ENCODE results near the gene ZGPAT. TPM values are rescaled to one million over a fixed set of nuclear protein-coding genes. Genes with fewer than 3 reads are reported as not detected.

The ZGPAT gene
- total and polyA plus RNA-seq, 2 donors (not counting 3 experiments of a cell fraction or from before 2014, with no cell fraction given) = 23.1 to 29.3 TPM

DNA sequence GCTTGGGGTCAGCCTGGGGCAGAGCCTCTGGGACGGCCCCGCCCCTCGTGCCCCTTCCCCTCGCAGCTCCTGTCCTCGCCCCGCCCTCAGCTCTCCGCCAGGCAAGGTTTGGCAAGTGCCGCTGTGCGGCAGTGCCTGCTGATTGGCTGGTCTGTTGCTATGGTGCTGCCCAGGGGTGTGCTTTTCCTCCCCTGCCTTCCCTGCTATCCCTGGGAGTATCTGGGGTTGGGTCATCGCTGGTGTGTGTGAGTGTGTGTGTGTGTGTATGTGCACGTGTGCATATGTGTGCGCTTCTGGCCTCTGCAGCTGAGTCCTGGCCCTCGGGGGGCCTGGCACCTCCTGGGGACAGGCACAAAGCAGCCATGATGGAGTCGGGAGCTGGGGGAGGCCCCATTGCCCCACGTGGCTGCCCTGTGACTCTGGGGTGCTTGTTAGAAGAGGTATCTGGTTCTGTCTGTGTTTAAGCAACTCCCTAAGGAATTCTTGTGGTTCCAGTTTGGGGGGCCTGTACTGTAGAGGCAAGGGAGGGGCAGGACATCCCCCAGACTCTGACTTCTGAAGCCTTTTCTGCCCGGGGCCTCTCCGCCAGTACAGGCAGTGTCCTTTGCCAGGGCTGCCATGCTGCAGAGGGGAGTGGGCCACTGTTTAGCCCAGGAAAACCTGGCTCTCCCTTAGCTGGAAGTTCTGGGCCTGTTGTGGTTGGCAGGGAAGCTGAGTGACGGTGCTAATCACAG, 42.8 kb upstream of the ZGPAT start:
- peaks cover 10% of the 10 kb centered on the region for H3K79me2 ChIP-seq (ENCODE audit: control insufficient read depth, insufficient read depth, low read length)
- intact Hi-C loops (cut with micrococcal nuclease) = no loop called here
- H3K27me3 ChIP-seq (ENCODE audit: control insufficient read depth in 2 of 2, insufficient read depth in 2 of 2, low read length in 2 of 2) = no peaks in the 10 kb centered on the region

DNA sequence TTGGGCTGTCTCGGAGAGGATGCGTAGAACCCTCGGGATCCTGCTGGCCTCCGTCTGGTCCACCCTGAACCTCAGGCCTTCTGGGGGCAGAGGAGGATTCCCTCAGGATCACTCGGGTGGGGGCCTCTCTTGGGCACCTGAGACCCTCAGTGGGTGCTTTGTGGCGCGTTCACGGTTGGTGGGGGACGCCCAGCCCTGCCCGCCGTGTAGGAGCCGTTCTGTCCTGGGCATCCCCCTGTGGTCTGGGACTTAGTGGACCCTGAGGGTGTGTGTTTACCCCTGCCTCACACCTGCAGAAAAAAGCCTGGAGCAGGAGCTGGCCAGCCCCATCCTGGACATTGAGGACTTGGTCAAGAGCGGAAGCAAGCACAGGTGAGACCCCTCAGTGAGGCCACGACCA, 42.1 kb upstream of the ZGPAT start:
- no TSS peak for BruUV-seq (replicated peaks)
- H4K20me1 ChIP-seq (replicated peaks; ENCODE audit: control insufficient read depth, extremely low read depth, insufficient read depth, low read length) = no peaks in the 10 kb centered on the region
- no peak overlapping the region for H3K9ac ChIP-seq (replicated peaks; ENCODE audit: extremely low read depth, insufficient read depth, low read length)
- no peak overlapping the region for H2AFZ ChIP-seq (ENCODE audit: low read depth, low read length)
- no peak overlapping the region for H3K4me3 ChIP-seq (replicated peaks in 1 of 3; ENCODE audit: insufficient read depth in 1 of 3, low read depth in 1 of 3, low read length in 3 of 3)
- no peaks in the 10 kb centered on the region for H3K9me3 ChIP-seq (replicated peaks; ENCODE audit: control insufficient read depth, insufficient read depth, low read length)
- dilution Hi-C loops (cut with MboI; ENCODE audit: extremely low pct_ligation_motif_present, low sequenced_read_pairs) (no loop called here), intact Hi-C loops (cut with micrococcal nuclease) (no loop called here)
- ChIA-PET POLR2A (interaction anchor here (0.9 kb wide), 1 partner anchor 33 kb away, joined by 3 read pairs; no protein-coding TSS in a partner anchor), CTCF (interaction anchor here (1.2 to 1.4 kb wide), 3 partner anchors 12 to 21 kb away, joined by 3 read pairs; partner anchors contain the start of gene STMN3)
- H3K27ac ChIP-seq (ENCODE audit: insufficient read depth, low read depth, low read length) = no peak overlapping the region
- no peak for TF ChIP-seq MYC (IDR thresholded peaks at IDR 0.05; ENCODE audit: low read depth, low read length)
- no peak for TF ChIP-seq EZH2 (IDR thresholded peaks at IDR 0.05; ENCODE audit: borderline replicate concordance, low read depth, low read length, severe bottlenecking)
- TF ChIP-seq, protein P1, sequence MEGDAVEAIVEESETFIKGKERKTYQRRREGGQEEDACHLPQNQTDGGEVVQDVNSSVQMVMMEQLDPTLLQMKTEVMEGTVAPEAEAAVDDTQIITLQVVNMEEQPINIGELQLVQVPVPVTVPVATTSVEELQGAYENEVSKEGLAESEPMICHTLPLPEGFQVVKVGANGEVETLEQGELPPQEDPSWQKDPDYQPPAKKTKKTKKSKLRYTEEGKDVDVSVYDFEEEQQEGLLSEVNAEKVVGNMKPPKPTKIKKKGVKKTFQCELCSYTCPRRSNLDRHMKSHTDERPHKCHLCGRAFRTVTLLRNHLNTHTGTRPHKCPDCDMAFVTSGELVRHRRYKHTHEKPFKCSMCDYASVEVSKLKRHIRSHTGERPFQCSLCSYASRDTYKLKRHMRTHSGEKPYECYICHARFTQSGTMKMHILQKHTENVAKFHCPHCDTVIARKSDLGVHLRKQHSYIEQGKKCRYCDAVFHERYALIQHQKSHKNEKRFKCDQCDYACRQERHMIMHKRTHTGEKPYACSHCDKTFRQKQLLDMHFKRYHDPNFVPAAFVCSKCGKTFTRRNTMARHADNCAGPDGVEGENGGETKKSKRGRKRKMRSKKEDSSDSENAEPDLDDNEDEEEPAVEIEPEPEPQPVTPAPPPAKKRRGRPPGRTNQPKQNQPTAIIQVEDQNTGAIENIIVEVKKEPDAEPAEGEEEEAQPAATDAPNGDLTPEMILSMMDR (IDR thresholded peaks at IDR 0.05; ENCODE audit: extremely low read depth in 1 of 2, insufficient read depth in 1 of 2, low read depth in 1 of 2, low read length in 2 of 2) = no peak
- TF ChIP-seq GATA2 (IDR thresholded peaks at IDR 0.05; ENCODE audit: insufficient read depth, insufficient read length, low read depth, low read length) = no peak
- TF ChIP-seq, protein P2, sequence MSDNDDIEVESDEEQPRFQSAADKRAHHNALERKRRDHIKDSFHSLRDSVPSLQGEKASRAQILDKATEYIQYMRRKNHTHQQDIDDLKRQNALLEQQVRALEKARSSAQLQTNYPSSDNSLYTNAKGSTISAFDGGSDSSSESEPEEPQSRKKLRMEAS (IDR thresholded peaks at IDR 0.05; ENCODE audit: insufficient read depth, insufficient read length) = no peak
- no peak for TF ChIP-seq POLR2A (IDR thresholded peaks at IDR 0.05; ENCODE audit: low read depth, low read length)
- TF ChIP-seq FOS (IDR thresholded peaks at IDR 0.05; ENCODE audit: borderline replicate concordance, insufficient read depth, low read length) = no peak
- TF ChIP-seq JUN (IDR thresholded peaks at IDR 0.05; ENCODE audit: borderline replicate concordance, insufficient read depth, insufficient read length, low read depth) = no peak
- no peak for TF ChIP-seq POLR2AphosphoS5 (IDR thresholded peaks at IDR 0.05; ENCODE audit: insufficient read depth, low read depth, low read length)
- no peaks in the 10 kb centered on the region for H3K27me3 ChIP-seq (ENCODE audit: control insufficient read depth in 2 of 2, insufficient read depth in 2 of 2, low read length in 2 of 2)
- H3K36me3 ChIP-seq (ENCODE audit: control insufficient read depth in 2 of 2, extremely low read depth in 1 of 2, insufficient read depth in 2 of 2, low read length in 2 of 2) = peaks cover 2 to 40% of the 10 kb centered on the region in 2 experiments
- no peaks in the 10 kb centered on the region for H3K4me1 ChIP-seq (ENCODE audit: control insufficient read depth, extremely low read depth, insufficient read depth, low read length)
- DNase-seq (ENCODE audit: low read depth, low spot score) = no peak
- no peak for FAIRE-seq
- H3K4me2 ChIP-seq (ENCODE audit: insufficient read depth, low read length) = no peak overlapping the region
- H3K79me2 ChIP-seq (ENCODE audit: control insufficient read depth, insufficient read depth, low read length) = peaks cover 6% of the 10 kb centered on the region
- H3K9me1 ChIP-seq (replicated peaks; ENCODE audit: control insufficient read depth, extremely low read depth, insufficient read depth, low read length) = no peaks in the 10 kb centered on the region

More for the DNA sequence above, 42.8 kb upstream of the ZGPAT start:
- H2AFZ ChIP-seq (ENCODE audit: low read depth, low read length) = no peak overlapping the region
- no peaks in the 10 kb centered on the region for H3K9me1 ChIP-seq (replicated peaks; ENCODE audit: control insufficient read depth, extremely low read depth, insufficient read depth, low read length)
- no peak overlapping the region for H3K27ac ChIP-seq (ENCODE audit: insufficient read depth, low read depth, low read length)
- DNase-seq (ENCODE audit: low read depth, low spot score) = no peak
- TF ChIP-seq MYC (IDR thresholded peaks at IDR 0.05; ENCODE audit: low read depth, low read length) (no peak), POLR2A (IDR thresholded peaks at IDR 0.05; ENCODE audit: low read depth, low read length) (no peak), POLR2AphosphoS5 (IDR thresholded peaks at IDR 0.05; ENCODE audit: insufficient read depth, low read depth, low read length) (no peak), JUN (IDR thresholded peaks at IDR 0.05; ENCODE audit: borderline replicate concordance, insufficient read depth, insufficient read length, low read depth) (no peak), EZH2 (IDR thresholded peaks at IDR 0.05; ENCODE audit: borderline replicate concordance, low read depth, low read length, severe bottlenecking) (no peak)
- TF ChIP-seq, protein P2 (IDR thresholded peaks at IDR 0.05; ENCODE audit: insufficient read depth, insufficient read length) = no peak
- no peak overlapping the region for H3K4me3 ChIP-seq (replicated peaks in 1 of 3; ENCODE audit: insufficient read depth in 1 of 3, low read depth in 1 of 3, low read length in 3 of 3)
- H4K20me1 ChIP-seq (replicated peaks; ENCODE audit: control insufficient read depth, extremely low read depth, insufficient read depth, low read length) = no peaks in the 10 kb centered on the region
- peaks cover 2 to 38% of the 10 kb centered on the region in 2 experiments for H3K36me3 ChIP-seq (ENCODE audit: control insufficient read depth in 2 of 2, extremely low read depth in 1 of 2, insufficient read depth in 2 of 2, low read length in 2 of 2)
- no peak overlapping the region for H3K4me2 ChIP-seq (ENCODE audit: insufficient read depth, low read length)
- POLR2A ChIA-PET = no interaction called here
- dilution Hi-C loops (cut with MboI; ENCODE audit: extremely low pct_ligation_motif_present, low sequenced_read_pairs) = no loop called here
- CTCF ChIA-PET = interaction anchor here (1.4 kb wide), 1 partner anchor 22 kb away, joined by 3 read pairs; no protein-coding TSS in a partner anchor
- no peaks in the 10 kb centered on the region for H3K9me3 ChIP-seq (replicated peaks; ENCODE audit: control insufficient read depth, insufficient read depth, low read length)
- no peak overlapping the region for H3K9ac ChIP-seq (replicated peaks; ENCODE audit: extremely low read depth, insufficient read depth, low read length)
- no peaks in the 10 kb centered on the region for H3K4me1 ChIP-seq (ENCODE audit: control insufficient read depth, extremely low read depth, insufficient read depth, low read length)
- FAIRE-seq = no peak
- no TSS peak for BruUV-seq (replicated peaks)
